ENCODE measurements around the gene HSBP1.

GRCh38 chr16:83774066-83774465 lies 33.7 kb upstream of the HSBP1 start:
- TF ChIP-seq CTCF (IDR thresholded peaks at IDR 0.05) (no peak), POLR2A (IDR thresholded peaks at IDR 0.05) (no peak)

All from heart left ventricle (tissue), 13 donors.